H9 (cell line): ENCODE results near the gene MDFI. TPM values are rescaled to one million over a fixed set of nuclear protein-coding genes. Genes with fewer than 3 reads are reported as not detected.

Experiments used
- DNase-seq: peaks from one replicate; pipeline ENCODE4 v3.0.0-alpha.2; 2017
- H2AFZ ChIP-seq: one replicate; pipeline ENCODE4 v1.6.1; 2013; ENCODE audit warnings: mild to moderate bottlenecking, low read length, control low read depth, moderate library complexity
- H2AK5ac ChIP-seq: 2 replicates; pipeline ENCODE4 v1.6.1; 2013; ENCODE audit warnings: low read length, control low read depth, mixed read lengths; ENCODE audit not compliant: insufficient read length
- H2BK120ac ChIP-seq: one replicate; pipeline ENCODE4 v1.6.1; 2013; ENCODE audit warnings: low read depth, mild to moderate bottlenecking, low read length, control low read depth, inconsistent platforms; ENCODE audit not compliant: poor library complexity, severe bottlenecking
- H2BK12ac ChIP-seq: 2 replicates; pipeline ENCODE4 v1.6.1; 2013; ENCODE audit warnings: low read length, control low read depth, mixed read lengths, low read depth; ENCODE audit not compliant: insufficient read length
- H2BK15ac ChIP-seq: 2 replicates; pipeline ENCODE4 v1.6.1; 2013; ENCODE audit warnings: low read depth, low read length, control low read depth
- H2BK20ac ChIP-seq: one replicate; pipeline ENCODE4 v1.6.1; 2013; ENCODE audit warnings: low read depth, mild to moderate bottlenecking, low read length, control low read depth, inconsistent platforms; ENCODE audit not compliant: poor library complexity, severe bottlenecking
- H2BK5ac ChIP-seq: 2 replicates; pipeline ENCODE4 v1.6.1; 2013; ENCODE audit warnings: low read length, control low read depth, mixed read lengths; ENCODE audit not compliant: insufficient read length
- H3K14ac ChIP-seq: 2 replicates; pipeline ENCODE4 v1.6.1; 2013; ENCODE audit warnings: low read length, control low read depth; ENCODE audit not compliant: insufficient read depth
- H3K18ac ChIP-seq: 2 replicates; pipeline ENCODE4 v1.6.1; 2013; ENCODE audit warnings: low read depth, mild to moderate bottlenecking, mixed read lengths, low read length, control low read depth; ENCODE audit not compliant: insufficient read length
- H3K23ac ChIP-seq: 2 replicates; pipeline ENCODE4 v1.6.1; 2013; ENCODE audit warnings: low read length, control low read depth, mixed read lengths, low read depth; ENCODE audit not compliant: insufficient read length
- H3K23me2 ChIP-seq: 2 replicates; pipeline ENCODE4 v1.6.1; 2013; ENCODE audit warnings: low read depth, mild to moderate bottlenecking, mixed read lengths, low read length, control low read depth; ENCODE audit not compliant: insufficient read length, poor library complexity, severe bottlenecking
- H3K27ac ChIP-seq: 2 replicates; pipeline ENCODE4 v1.5.1; 2013; ENCODE audit warnings: low read length, control low read depth, mixed read lengths, low read depth; ENCODE audit not compliant: insufficient read length
- H3K27me3 ChIP-seq: 2 replicates; pipeline ENCODE4 v1.6.1; 2013; ENCODE audit warnings: low read length, control low read depth, inconsistent platforms; ENCODE audit not compliant: insufficient read depth
- H3K4ac ChIP-seq: 2 replicates; pipeline ENCODE4 v1.6.1; 2013; ENCODE audit warnings: low read depth, mild to moderate bottlenecking, control low read depth, inconsistent platforms, low read length, moderate library complexity
- H3K4me1 ChIP-seq: 2 replicates; pipeline ENCODE4 v1.6.1; 2013; ENCODE audit warnings: low read length, control low read depth, inconsistent platforms; ENCODE audit not compliant: insufficient read depth
- H3K4me2 ChIP-seq: 2 replicates; pipeline ENCODE4 v1.6.1; 2013; ENCODE audit warnings: low read length, control low read depth, mixed read lengths; ENCODE audit not compliant: insufficient read length, insufficient read depth
- H3K56ac ChIP-seq: 2 replicates; pipeline ENCODE4 v1.6.1; 2013; ENCODE audit warnings: low read depth, mild to moderate bottlenecking, mixed read lengths, low read length, control low read depth; ENCODE audit not compliant: insufficient read length
- H3K79me1 ChIP-seq: 2 replicates; pipeline ENCODE4 v1.6.1; 2013; ENCODE audit warnings: low read depth, mild to moderate bottlenecking, moderate library complexity, low read length, control low read depth, inconsistent platforms; ENCODE audit not compliant: insufficient read depth, poor library complexity, severe bottlenecking
- H3K79me2 ChIP-seq: 2 replicates; pipeline ENCODE4 v1.6.1; 2013; ENCODE audit warnings: low read length, control low read depth, inconsistent platforms; ENCODE audit not compliant: insufficient read depth
- H3K9ac ChIP-seq: 2 replicates; pipeline ENCODE4 v1.6.1; 2013; ENCODE audit warnings: low read length, control low read depth, mixed read lengths; ENCODE audit not compliant: insufficient read length; ENCODE audit errors: extremely low read depth
- H3K9me3 ChIP-seq: one replicate; pipeline ENCODE4 v1.6.1; 2013; ENCODE audit warnings: low read depth, low read length, inconsistent platforms; ENCODE audit not compliant: control insufficient read depth
- H3T11ph ChIP-seq: one replicate; pipeline ENCODE4 v1.6.1; 2013; ENCODE audit warnings: mild to moderate bottlenecking, low read length, control low read depth, inconsistent platforms
- H4K20me1 ChIP-seq: one replicate; pipeline ENCODE4 v1.6.1; 2013; ENCODE audit not compliant: control insufficient read depth, insufficient read length, insufficient read depth
- H4K5ac ChIP-seq: 2 replicates; pipeline ENCODE4 v1.6.1; 2013; ENCODE audit warnings: low read depth, mild to moderate bottlenecking, mixed read lengths, low read length, control low read depth; ENCODE audit not compliant: insufficient read length
- H4K8ac ChIP-seq: replicated peaks from 2 replicates; pipeline ENCODE4 v1.6.1; 2013; ENCODE audit warnings: low read length, control low read depth, mixed read lengths, low read depth; ENCODE audit not compliant: insufficient read length
- H4K91ac ChIP-seq: 2 replicates; pipeline ENCODE4 v1.6.1; 2013; ENCODE audit warnings: low read depth, mild to moderate bottlenecking, moderate library complexity, mixed read lengths, low read length, control low read depth; ENCODE audit not compliant: insufficient read length
- H3K27ac Mint-ChIP-seq, 3 experiments: 2 replicates in 2 of 3; 3 replicates in 1 of 3; pipeline ENCODE4 v1.8.0; 2020 to 2021; ENCODE audit warnings: mixed read lengths in 3 of 3, mild to moderate bottlenecking in 1 of 3, moderate library complexity in 1 of 3
- H3K27me3 Mint-ChIP-seq: 2 replicates; pipeline ENCODE4 v1.8.0; 2021; ENCODE audit warnings: low read depth, mild to moderate bottlenecking, moderate library complexity, mixed read lengths
- H3K36me3 Mint-ChIP-seq, 3 experiments: 2 replicates in 2 of 3; 3 replicates in 1 of 3; pipeline ENCODE4 v1.8.0; 2020 to 2021; ENCODE audit warnings: low read depth in 3 of 3, mixed read lengths in 3 of 3; ENCODE audit not compliant: insufficient read depth in 1 of 3
- H3K4me1 Mint-ChIP-seq, 2 experiments: 2 replicates each; pipeline ENCODE4 v1.8.0; 2020; ENCODE audit warnings: mixed read lengths in 2 of 2
- H3K4me3 Mint-ChIP-seq, 2 experiments: 2 replicates in 1 of 2; 3 replicates in 1 of 2; pipeline ENCODE4 v1.8.0; 2020 to 2021; ENCODE audit warnings: mild to moderate bottlenecking in 2 of 2, mixed read lengths in 2 of 2, moderate library complexity in 1 of 2
- H3K9me3 Mint-ChIP-seq, 2 experiments: 2 replicates in 1 of 2; 3 replicates in 1 of 2; pipeline ENCODE4 v1.8.0; 2020; ENCODE audit warnings: mild to moderate bottlenecking in 2 of 2, mixed read lengths in 2 of 2, moderate library complexity in 1 of 2
- WGBS: extraction: QIAGEN DNeasy Blood & Tissue Kit; methylation state at CpG from one replicate; pipeline ENCODE4 v1.1.7; 2013; ENCODE audit warnings: missing lambda C conversion rate, low lambda C conversion rate, mixed read lengths; ENCODE audit not compliant: insufficient read length; ENCODE audit errors: extremely low coverage; 5-methylcytosine and 5-hydroxymethylcytosine counted together
- total RNA-seq: library from RNA; stranded (reverse); gene quantifications from 2 replicates; pipeline ENCODE4 v1.2.1, GENCODE V29; 2021
- TF ChIP-seq, protein P1 (sequence below): fragments of 200-600 bp; sonication (generic); conservative IDR thresholded peaks from 3 replicates; pipeline ENCODE4 v1.8.0; 2021; ENCODE audit warnings: antibody characterized with exemption, mild to moderate bottlenecking

MDFI gene
- total RNA-seq, 1 experiment from 2014 or later = 45.0 TPM

DNA sequence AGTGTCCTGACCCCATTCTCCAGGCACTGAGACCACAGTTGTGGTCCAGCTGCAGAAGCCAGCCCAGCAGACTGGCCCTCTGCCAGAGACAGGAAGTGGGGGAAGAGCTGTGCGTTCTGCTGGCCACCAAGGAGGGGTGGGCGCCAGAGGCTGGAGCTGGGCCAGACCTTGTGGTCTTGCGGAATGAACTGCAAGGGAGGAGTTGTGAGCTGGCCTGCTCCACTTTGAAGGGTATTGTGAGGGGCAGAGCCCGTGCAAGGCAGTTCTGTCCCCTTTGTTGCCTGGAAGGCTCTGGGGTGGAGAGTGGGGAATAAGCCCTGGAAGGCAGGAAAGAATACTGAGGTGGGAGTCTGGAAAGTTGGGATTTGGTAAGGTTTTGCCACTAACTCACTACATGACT is 3.6 kb upstream of the MDFI start:
- no peaks in the 10 kb centered on the region for H3K9me3 ChIP-seq
- Mint-ChIP-seq H3K27ac (no peak overlapping the region; a peak in 1 of 7 replicates), H3K36me3 (no peaks in the 10 kb centered on the region; a peak in 2 of 7 replicates), H3K4me1 (peaks cover 24 to 25% of the 10 kb centered on the region in 2 experiments), H3K27me3 (peaks cover 60% of the 10 kb centered on the region), H3K9me3 (no peaks in the 10 kb centered on the region; a peak in 1 of 5 replicates), H3K4me3 (no peak overlapping the region)
- no peak overlapping the region for H2AK5ac ChIP-seq
- no peak overlapping the region for H2AFZ ChIP-seq
- H3K23ac ChIP-seq = no peak overlapping the region
- no CpG with 5 or more reads among the region's 4 CpGs for WGBS
- H3K9ac ChIP-seq = no peak overlapping the region
- no peak overlapping the region for H3T11ph ChIP-seq
- H4K91ac ChIP-seq = no peak overlapping the region
- peaks cover 2% of the 10 kb centered on the region; the same call in 1 of the 2 replicates for H3K4me1 ChIP-seq
- H4K5ac ChIP-seq = no peak overlapping the region
- H2BK5ac ChIP-seq = no peak overlapping the region
- no peak overlapping the region for H3K27ac ChIP-seq
- no peak overlapping the region for H2BK12ac ChIP-seq
- no peak overlapping the region for H3K56ac ChIP-seq
- no peak overlapping the region for H3K4me2 ChIP-seq
- peak; percentile 57 for DNase-seq
- no peak overlapping the region for H3K14ac ChIP-seq
- no peak overlapping the region for H2BK20ac ChIP-seq
- H3K27me3 ChIP-seq = peaks cover 3% of the 10 kb centered on the region; the same call in 1 of the 2 replicates
- no peak overlapping the region for H3K4ac ChIP-seq
- H3K23me2 ChIP-seq = peaks cover 18% of the 10 kb centered on the region
- H2BK15ac ChIP-seq = no peak overlapping the region
- TF ChIP-seq, protein P1, sequence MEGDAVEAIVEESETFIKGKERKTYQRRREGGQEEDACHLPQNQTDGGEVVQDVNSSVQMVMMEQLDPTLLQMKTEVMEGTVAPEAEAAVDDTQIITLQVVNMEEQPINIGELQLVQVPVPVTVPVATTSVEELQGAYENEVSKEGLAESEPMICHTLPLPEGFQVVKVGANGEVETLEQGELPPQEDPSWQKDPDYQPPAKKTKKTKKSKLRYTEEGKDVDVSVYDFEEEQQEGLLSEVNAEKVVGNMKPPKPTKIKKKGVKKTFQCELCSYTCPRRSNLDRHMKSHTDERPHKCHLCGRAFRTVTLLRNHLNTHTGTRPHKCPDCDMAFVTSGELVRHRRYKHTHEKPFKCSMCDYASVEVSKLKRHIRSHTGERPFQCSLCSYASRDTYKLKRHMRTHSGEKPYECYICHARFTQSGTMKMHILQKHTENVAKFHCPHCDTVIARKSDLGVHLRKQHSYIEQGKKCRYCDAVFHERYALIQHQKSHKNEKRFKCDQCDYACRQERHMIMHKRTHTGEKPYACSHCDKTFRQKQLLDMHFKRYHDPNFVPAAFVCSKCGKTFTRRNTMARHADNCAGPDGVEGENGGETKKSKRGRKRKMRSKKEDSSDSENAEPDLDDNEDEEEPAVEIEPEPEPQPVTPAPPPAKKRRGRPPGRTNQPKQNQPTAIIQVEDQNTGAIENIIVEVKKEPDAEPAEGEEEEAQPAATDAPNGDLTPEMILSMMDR = no peak
- no peak overlapping the region for H4K8ac ChIP-seq
- no peaks in the 10 kb centered on the region for H3K79me1 ChIP-seq
- H4K20me1 ChIP-seq = no peaks in the 10 kb centered on the region
- no peak overlapping the region for H2BK120ac ChIP-seq
- no peaks in the 10 kb centered on the region for H3K79me2 ChIP-seq
- no peak overlapping the region for H3K18ac ChIP-seq
